D721Med (cell line): ENCODE data around the gene STOML1.

Experiments used
- DNase-seq: peaks from one replicate; pipeline ENCODE4 v3.0.0; 2011; ENCODE audit warnings: low spot score; ENCODE audit not compliant: insufficient read length
- FAIRE-seq: peaks from 2 replicates; lab custom pipeline; 2011; peaks lifted over from hg19 to GRCh38; lab: Jason Lieb, UNC
- TF ChIP-seq, protein P1 (sequence below): IDR thresholded peaks from 2 replicates; pipeline ENCODE4 v1.5.1; 2012; ENCODE audit warnings: mild to moderate bottlenecking, control low read depth; ENCODE audit not compliant: insufficient read depth; ENCODE audit errors: missing control alignments

The STOML1 gene

DNA sequence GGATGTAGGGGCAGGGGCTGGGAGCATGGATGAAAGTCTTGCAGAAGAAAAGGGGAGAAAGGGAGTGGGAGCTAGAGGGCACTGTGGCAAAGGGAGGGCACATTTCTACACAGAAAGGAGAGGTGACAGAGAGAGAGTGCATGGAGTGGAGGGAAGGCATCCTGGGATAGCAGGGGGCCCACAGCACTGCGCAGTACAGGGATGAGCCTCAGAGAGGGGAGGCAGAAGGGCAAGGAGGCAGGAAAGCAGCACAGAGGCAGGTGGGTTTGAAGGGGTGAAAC is 5.4 kb downstream of the STOML1 start:
- no peak for FAIRE-seq
- TF ChIP-seq, protein P1, sequence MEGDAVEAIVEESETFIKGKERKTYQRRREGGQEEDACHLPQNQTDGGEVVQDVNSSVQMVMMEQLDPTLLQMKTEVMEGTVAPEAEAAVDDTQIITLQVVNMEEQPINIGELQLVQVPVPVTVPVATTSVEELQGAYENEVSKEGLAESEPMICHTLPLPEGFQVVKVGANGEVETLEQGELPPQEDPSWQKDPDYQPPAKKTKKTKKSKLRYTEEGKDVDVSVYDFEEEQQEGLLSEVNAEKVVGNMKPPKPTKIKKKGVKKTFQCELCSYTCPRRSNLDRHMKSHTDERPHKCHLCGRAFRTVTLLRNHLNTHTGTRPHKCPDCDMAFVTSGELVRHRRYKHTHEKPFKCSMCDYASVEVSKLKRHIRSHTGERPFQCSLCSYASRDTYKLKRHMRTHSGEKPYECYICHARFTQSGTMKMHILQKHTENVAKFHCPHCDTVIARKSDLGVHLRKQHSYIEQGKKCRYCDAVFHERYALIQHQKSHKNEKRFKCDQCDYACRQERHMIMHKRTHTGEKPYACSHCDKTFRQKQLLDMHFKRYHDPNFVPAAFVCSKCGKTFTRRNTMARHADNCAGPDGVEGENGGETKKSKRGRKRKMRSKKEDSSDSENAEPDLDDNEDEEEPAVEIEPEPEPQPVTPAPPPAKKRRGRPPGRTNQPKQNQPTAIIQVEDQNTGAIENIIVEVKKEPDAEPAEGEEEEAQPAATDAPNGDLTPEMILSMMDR = no peak
- no peak for DNase-seq

GRCh38 chr15:73986055-73986775 is 5.9 kb downstream of the STOML1 start:
- FAIRE-seq (no peak), DNase-seq (no peak)
- TF ChIP-seq, protein P1 = no peak

- FAIRE-seq = no peak
- TF ChIP-seq, protein P1 = no peak
Measured at GRCh38 chr15:73985101-73985873, 6.8 kb downstream of the STOML1 start.

GRCh38 chr15:73984208-73984979 is 7.7 kb downstream of the STOML1 start:
- DNase-seq (no peak), FAIRE-seq (no peak)
- TF ChIP-seq, protein P1 = no peak

More at GRCh38 chr15:73985101-73985873, 6.8 kb downstream of the STOML1 start:
- DNase-seq = no peak

GRCh38 chr15:73983773-73984172 is 8.3 kb downstream of the STOML1 start:
- FAIRE-seq (no peak), DNase-seq (no peak)
- TF ChIP-seq, protein P1 = no peak

DNA sequence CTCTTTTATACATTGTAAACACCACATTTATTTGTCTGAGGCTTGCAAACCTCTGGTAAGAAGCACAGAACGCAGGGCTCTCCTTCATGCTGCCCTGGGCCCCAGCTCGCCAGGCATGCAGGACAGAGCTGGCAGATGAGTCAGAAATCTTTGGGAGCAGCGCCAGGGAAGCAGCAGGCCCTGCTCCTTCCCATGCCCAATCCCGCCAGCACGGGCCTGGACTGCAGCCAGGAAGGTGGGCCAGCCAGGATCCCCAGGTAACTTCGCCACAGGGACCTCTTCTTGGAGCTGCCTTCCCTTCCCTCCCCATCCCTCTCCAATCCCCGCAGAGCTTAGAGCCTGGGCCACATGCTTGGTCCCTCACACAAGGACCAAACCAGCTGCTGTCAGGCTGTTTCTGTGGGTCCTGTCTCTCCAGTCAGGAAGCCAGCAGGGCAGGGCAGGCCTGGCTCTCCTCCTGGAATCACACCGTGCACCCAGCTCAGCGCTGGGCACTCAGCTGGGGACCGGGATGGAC is 8.8 kb downstream of the STOML1 start:
- no peak for DNase-seq
- no peak for FAIRE-seq
- TF ChIP-seq, protein P1 = no peak
